Keratinocyte (primary cell): ENCODE measurements around the gene GFPT2. TPM values are rescaled to one million over a fixed set of nuclear protein-coding genes. Genes with fewer than 3 reads are reported as not detected.

Source experiments
- DNase-seq: peaks from one replicate; pipeline ENCODE4 v3.0.0-alpha.2; 2011; ENCODE audit warnings: low read depth, missing footprints, low spot score
- FAIRE-seq: peaks from 2 replicates; lab custom pipeline; 2011; peaks lifted over from hg19 to GRCh38; lab: Jason Lieb, UNC
- H2AFZ ChIP-seq: 2 replicates; pipeline ENCODE4 v1.6.0; 2012; ENCODE audit warnings: low read length, control low read depth, inconsistent platforms; ENCODE audit not compliant: control insufficient read depth
- H3K27ac ChIP-seq: 2 replicates; pipeline ENCODE4 v1.5.1; 2011; ENCODE audit warnings: low read length; ENCODE audit not compliant: control insufficient read depth, insufficient read depth
- H3K27me3 ChIP-seq: 3 replicates; pipeline ENCODE4 v1.6.0; 2011; ENCODE audit warnings: low read length; ENCODE audit not compliant: control insufficient read depth, insufficient read depth; ENCODE audit errors: extremely low read depth
- H3K36me3 ChIP-seq, 2 experiments: 2 replicates in 1 of 2; 3 replicates in 1 of 2; pipeline ENCODE4 v1.5.1; 2011; ENCODE audit warnings: low read length in 2 of 2, mild to moderate bottlenecking in 1 of 2; ENCODE audit not compliant: control insufficient read depth in 2 of 2, insufficient read depth in 2 of 2; ENCODE audit errors: extremely low read depth in 1 of 2
- H3K4me1 ChIP-seq: 3 replicates; pipeline ENCODE4 v1.5.1; 2011; ENCODE audit warnings: low read length; ENCODE audit not compliant: control insufficient read depth, insufficient read depth; ENCODE audit errors: extremely low read depth
- H3K4me2 ChIP-seq: 3 replicates; pipeline ENCODE4 v1.6.0; 2011; ENCODE audit warnings: low read depth, low read length; ENCODE audit not compliant: control insufficient read depth, insufficient read depth; ENCODE audit errors: extremely low read depth
- H3K4me3 ChIP-seq, 3 experiments: fragments of 200-600 bp in 1 of 3; sonication (generic) in 1 of 3; 2 replicates in 2 of 3; 3 replicates in 1 of 3; pipeline ENCODE4 v1.5.1; 2011 to 2016; ENCODE audit warnings: low read length in 3 of 3, mild to moderate bottlenecking in 3 of 3, control low read depth in 2 of 3, inconsistent platforms in 1 of 3, low read depth in 1 of 3, mixed read lengths in 1 of 3, mixed run types in 1 of 3, moderate library complexity in 1 of 3; ENCODE audit not compliant: control insufficient read depth in 2 of 3, insufficient read depth in 2 of 3; ENCODE audit errors: extremely low read depth in 1 of 3
- H3K79me2 ChIP-seq: 2 replicates; pipeline ENCODE4 v1.6.0; 2012; ENCODE audit warnings: low read length; ENCODE audit not compliant: control insufficient read depth, insufficient read depth
- H3K9ac ChIP-seq: 3 replicates; pipeline ENCODE4 v1.6.0; 2011; ENCODE audit warnings: low read length; ENCODE audit not compliant: control insufficient read depth, insufficient read depth; ENCODE audit errors: extremely low read depth
- H3K9me1 ChIP-seq: 3 replicates; pipeline ENCODE4 v1.6.0; 2011; ENCODE audit warnings: low read length; ENCODE audit not compliant: control insufficient read depth, insufficient read depth; ENCODE audit errors: extremely low read depth
- H3K9me3 ChIP-seq: 2 replicates; pipeline ENCODE4 v1.5.1; 2012; ENCODE audit warnings: low read depth, low read length; ENCODE audit not compliant: control insufficient read depth
- H4K20me1 ChIP-seq: 3 replicates; pipeline ENCODE4 v1.6.0; 2011; ENCODE audit warnings: low read length; ENCODE audit not compliant: control insufficient read depth, insufficient read depth; ENCODE audit errors: extremely low read depth
- EZH2 ChIP-seq: IDR thresholded peaks from one replicate; pipeline ENCODE4 v1.6.1; 2012; ENCODE audit warnings: inconsistent platforms, mild to moderate bottlenecking, low read length, moderate library complexity
- dilution Hi-C: fragments of 300-500 bp; cut with MboI; formaldehyde crosslinking; loops from one replicate; pipeline ENCODE4 v1.7.0; 2020; ENCODE audit warnings: low sequenced_read_pairs; ENCODE audit not compliant: extremely low pct_ligation_motif_present
- polyA plus RNA-seq, 5 experiments: library from polyadenylated mRNA; depleted of rRNA in 3 of 5; stranded (reverse) in 3 of 5; stranded (forward) in 1 of 5; unstranded in 1 of 5; fragments of >200 nt; gene quantifications; 1 replicate in 1 of 5; 2 replicates in 3 of 5; 3 replicates in 1 of 5; pipeline versions ENCODE4 v1.2.1 to v1.2.3, GENCODE V29; 2011 to 2012; ENCODE audit warnings: missing spikeins in 2 of 5, low read depth in 1 of 5, low replicate concordance in 1 of 5
- TF ChIP-seq, protein P1 (sequence below), 3 experiments: IDR thresholded peaks in 1 of 3; conservative IDR thresholded peaks in 1 of 3; optimal IDR thresholded peaks in 1 of 3; 2 replicates in 2 of 3; 3 replicates in 1 of 3; pipeline versions ENCODE3 to v1.5.1; 2011; ENCODE audit warnings: low read length in 3 of 3, mild to moderate bottlenecking in 3 of 3, moderate library complexity in 2 of 3, control low read depth in 1 of 3, inconsistent platforms in 1 of 3; ENCODE audit not compliant: insufficient read depth in 2 of 3; ENCODE audit errors: extremely low read depth in 1 of 3

The GFPT2 gene
- polyA plus RNA-seq, 1 donor (not counting 4 experiments of a cell fraction or from before 2014, with no cell fraction given), result not detected

- no peak for DNase-seq
- dilution Hi-C loops, result no loop called here
- no peak for FAIRE-seq
- Histone ChIP-seq H3K27ac (no peak overlapping the region), H3K36me3 (no peaks in the 10 kb centered on the region), H3K4me3 (no peak overlapping the region), H3K9me1 (no peaks in the 10 kb centered on the region), H3K4me1 (no peaks in the 10 kb centered on the region), H3K79me2 (no peaks in the 10 kb centered on the region), H4K20me1 (no peaks in the 10 kb centered on the region), H2AFZ (no peak overlapping the region), H3K4me2 (no peak overlapping the region), H3K9me3 (peaks cover 3% of the 10 kb centered on the region), H3K9ac (no peak overlapping the region), H3K27me3 (no peaks in the 10 kb centered on the region)
- TF ChIP-seq, protein P1, sequence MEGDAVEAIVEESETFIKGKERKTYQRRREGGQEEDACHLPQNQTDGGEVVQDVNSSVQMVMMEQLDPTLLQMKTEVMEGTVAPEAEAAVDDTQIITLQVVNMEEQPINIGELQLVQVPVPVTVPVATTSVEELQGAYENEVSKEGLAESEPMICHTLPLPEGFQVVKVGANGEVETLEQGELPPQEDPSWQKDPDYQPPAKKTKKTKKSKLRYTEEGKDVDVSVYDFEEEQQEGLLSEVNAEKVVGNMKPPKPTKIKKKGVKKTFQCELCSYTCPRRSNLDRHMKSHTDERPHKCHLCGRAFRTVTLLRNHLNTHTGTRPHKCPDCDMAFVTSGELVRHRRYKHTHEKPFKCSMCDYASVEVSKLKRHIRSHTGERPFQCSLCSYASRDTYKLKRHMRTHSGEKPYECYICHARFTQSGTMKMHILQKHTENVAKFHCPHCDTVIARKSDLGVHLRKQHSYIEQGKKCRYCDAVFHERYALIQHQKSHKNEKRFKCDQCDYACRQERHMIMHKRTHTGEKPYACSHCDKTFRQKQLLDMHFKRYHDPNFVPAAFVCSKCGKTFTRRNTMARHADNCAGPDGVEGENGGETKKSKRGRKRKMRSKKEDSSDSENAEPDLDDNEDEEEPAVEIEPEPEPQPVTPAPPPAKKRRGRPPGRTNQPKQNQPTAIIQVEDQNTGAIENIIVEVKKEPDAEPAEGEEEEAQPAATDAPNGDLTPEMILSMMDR (optimal IDR thresholded peaks at IDR 0.05 in 1 of 3, IDR thresholded peaks at IDR 0.05 in 1 of 3, conservative IDR thresholded peaks at IDR 0.05 in 1 of 3; ENCODE audit: extremely low read depth in 1 of 3, insufficient read depth in 2 of 3, low read length in 3 of 3), result no peak
- no peak for TF ChIP-seq EZH2
These were observed 46.5 kb upstream of the GFPT2 start for GRCh38 chr5:180399401-180400215.

- peaks cover 3% of the 10 kb centered on the region for H3K9me3 ChIP-seq
- H3K79me2 ChIP-seq, result no peaks in the 10 kb centered on the region
- no peaks in the 10 kb centered on the region for H3K9me1 ChIP-seq
- no peaks in the 10 kb centered on the region for H4K20me1 ChIP-seq
- DNase-seq (no peak), FAIRE-seq (no peak)
- no peak overlapping the region for H2AFZ ChIP-seq
- H3K4me1 ChIP-seq, result no peaks in the 10 kb centered on the region
- no peak overlapping the region for H3K27ac ChIP-seq
- dilution Hi-C loops, result no loop called here
- no peak for TF ChIP-seq EZH2
- TF ChIP-seq, protein P1 (optimal IDR thresholded peaks at IDR 0.05 in 1 of 3, IDR thresholded peaks at IDR 0.05 in 1 of 3, conservative IDR thresholded peaks at IDR 0.05 in 1 of 3; ENCODE audit: extremely low read depth in 1 of 3, insufficient read depth in 2 of 3, low read length in 3 of 3), result no peak
- H3K27me3 ChIP-seq, result no peaks in the 10 kb centered on the region
- no peak overlapping the region for H3K9ac ChIP-seq
- H3K4me2 ChIP-seq, result no peak overlapping the region
- no peaks in the 10 kb centered on the region for H3K36me3 ChIP-seq
- H3K4me3 ChIP-seq, result no peak overlapping the region
These were observed 43.8 kb upstream of the GFPT2 start for GRCh38 chr5:180396926-180397325.
